ENCODE data around the gene COMMD9.

- no peak for TF ChIP-seq CTCF (conservative IDR thresholded peaks at IDR 0.05 in 1 of 2, IDR thresholded peaks at IDR 0.05 in 1 of 2; ENCODE audit: low read depth in 1 of 2, low read length in 2 of 2)
- no peak for TF ChIP-seq EZH2 (IDR thresholded peaks at IDR 0.05; ENCODE audit: low read length, missing control alignments)
Observed at GRCh38 chr11:36304351-36304750, 15.1 kb upstream of the COMMD9 start.
